ENCODE results near the gene SUSD3. TPM values are rescaled to one million over a fixed set of nuclear protein-coding genes. Genes with fewer than 3 reads are reported as not detected.

Gene SUSD3
- total and polyA plus RNA-seq, 2 donors (not counting 3 experiments of a cell fraction or from before 2014, with no cell fraction given): not detected

GRCh38 chr9:93060746-93061259, 2.3 kb downstream of the SUSD3 start:
- Histone ChIP-seq H3K4me1 (ENCODE audit: control insufficient read depth, extremely low read depth, insufficient read depth, low read length) (no peaks in the 10 kb centered on the region), H3K4me3 (replicated peaks in 1 of 3; ENCODE audit: insufficient read depth in 1 of 3, low read depth in 1 of 3, low read length in 3 of 3) (no peak overlapping the region), H3K4me2 (ENCODE audit: insufficient read depth, low read length) (no peak overlapping the region), H3K36me3 (ENCODE audit: control insufficient read depth in 2 of 2, extremely low read depth in 1 of 2, insufficient read depth in 2 of 2, low read length in 2 of 2) (no peaks in the 10 kb centered on the region), H4K20me1 (replicated peaks; ENCODE audit: control insufficient read depth, extremely low read depth, insufficient read depth, low read length) (no peaks in the 10 kb centered on the region), H3K27ac (ENCODE audit: insufficient read depth, low read depth, low read length) (no peak overlapping the region), H3K79me2 (ENCODE audit: control insufficient read depth, insufficient read depth, low read length) (no peaks in the 10 kb centered on the region), H2AFZ (ENCODE audit: low read depth, low read length) (no peak overlapping the region), H3K27me3 (ENCODE audit: control insufficient read depth in 2 of 2, insufficient read depth in 2 of 2, low read length in 2 of 2) (peaks cover 0 to 2% of the 10 kb centered on the region in 2 experiments), H3K9me1 (replicated peaks; ENCODE audit: control insufficient read depth, extremely low read depth, insufficient read depth, low read length) (no peaks in the 10 kb centered on the region), H3K9ac (replicated peaks; ENCODE audit: extremely low read depth, insufficient read depth, low read length) (no peak overlapping the region), H3K9me3 (replicated peaks; ENCODE audit: control insufficient read depth, insufficient read depth, low read length) (no peaks in the 10 kb centered on the region)
- CTCF ChIA-PET: no interaction called here
- no TSS peak for BruUV-seq (replicated peaks)
- FAIRE-seq: no peak
- no peak for TF ChIP-seq CTCF (IDR thresholded peaks at IDR 0.05; ENCODE audit: extremely low read depth in 1 of 2, insufficient read depth in 1 of 2, low read depth in 1 of 2, low read length in 2 of 2)
- TF ChIP-seq, protein P1, sequence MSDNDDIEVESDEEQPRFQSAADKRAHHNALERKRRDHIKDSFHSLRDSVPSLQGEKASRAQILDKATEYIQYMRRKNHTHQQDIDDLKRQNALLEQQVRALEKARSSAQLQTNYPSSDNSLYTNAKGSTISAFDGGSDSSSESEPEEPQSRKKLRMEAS (IDR thresholded peaks at IDR 0.05; ENCODE audit: insufficient read depth, insufficient read length): no peak
- no peak for TF ChIP-seq POLR2AphosphoS5 (IDR thresholded peaks at IDR 0.05; ENCODE audit: insufficient read depth, low read depth, low read length)
- no peak for TF ChIP-seq JUN (IDR thresholded peaks at IDR 0.05; ENCODE audit: borderline replicate concordance, insufficient read depth, insufficient read length, low read depth)
- dilution Hi-C loops (cut with MboI; ENCODE audit: extremely low pct_ligation_motif_present, low sequenced_read_pairs) (no loop called here), intact Hi-C loops (cut with micrococcal nuclease) (no loop called here)
- no peak for DNase-seq (ENCODE audit: low read depth, low spot score)
- POLR2A ChIA-PET: no interaction called here

DNA sequence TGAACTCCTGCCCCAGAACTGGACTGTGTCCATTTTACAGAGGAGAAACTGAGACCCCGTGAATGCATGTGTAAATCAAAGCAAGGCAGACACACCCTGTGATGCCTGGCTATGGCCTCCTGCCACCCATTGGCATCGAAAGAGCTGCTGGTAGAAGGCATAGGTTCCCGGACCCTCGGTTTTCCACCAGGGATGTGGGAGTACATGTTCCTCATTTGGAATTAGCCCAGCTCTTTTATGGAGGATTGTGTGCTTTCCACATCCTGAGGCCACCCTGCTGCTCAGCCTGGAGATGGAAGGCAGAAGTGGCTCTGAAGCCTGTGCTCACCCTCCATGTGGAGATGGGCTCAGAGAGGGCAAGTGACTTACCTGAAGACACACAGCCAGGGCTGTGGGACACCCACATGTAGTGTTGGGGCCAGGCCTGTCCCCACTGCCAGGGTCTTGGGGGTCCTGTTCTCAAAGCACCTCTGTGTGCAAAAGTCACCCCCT, 2.8 kb downstream of the SUSD3 start:
- no peak for FAIRE-seq
- Histone ChIP-seq H3K9me1 (replicated peaks; ENCODE audit: control insufficient read depth, extremely low read depth, insufficient read depth, low read length) (no peaks in the 10 kb centered on the region), H3K9ac (replicated peaks; ENCODE audit: extremely low read depth, insufficient read depth, low read length) (no peak overlapping the region), H2AFZ (ENCODE audit: low read depth, low read length) (no peak overlapping the region), H3K4me3 (replicated peaks in 1 of 3; ENCODE audit: insufficient read depth in 1 of 3, low read depth in 1 of 3, low read length in 3 of 3) (no peak overlapping the region), H3K27ac (ENCODE audit: insufficient read depth, low read depth, low read length) (no peak overlapping the region), H3K4me1 (ENCODE audit: control insufficient read depth, extremely low read depth, insufficient read depth, low read length) (no peaks in the 10 kb centered on the region), H3K36me3 (ENCODE audit: control insufficient read depth in 2 of 2, extremely low read depth in 1 of 2, insufficient read depth in 2 of 2, low read length in 2 of 2) (no peaks in the 10 kb centered on the region), H4K20me1 (replicated peaks; ENCODE audit: control insufficient read depth, extremely low read depth, insufficient read depth, low read length) (no peaks in the 10 kb centered on the region), H3K27me3 (ENCODE audit: control insufficient read depth in 2 of 2, insufficient read depth in 2 of 2, low read length in 2 of 2) (peaks cover 0 to 2% of the 10 kb centered on the region in 2 experiments), H3K4me2 (ENCODE audit: insufficient read depth, low read length) (no peak overlapping the region), H3K79me2 (ENCODE audit: control insufficient read depth, insufficient read depth, low read length) (no peaks in the 10 kb centered on the region), H3K9me3 (replicated peaks; ENCODE audit: control insufficient read depth, insufficient read depth, low read length) (no peaks in the 10 kb centered on the region)
- no TSS peak for BruUV-seq (replicated peaks)
- intact Hi-C loops (cut with micrococcal nuclease): no loop called here
- TF ChIP-seq EZH2 (IDR thresholded peaks at IDR 0.05; ENCODE audit: borderline replicate concordance, low read depth, low read length, severe bottlenecking) (no peak), POLR2AphosphoS5 (IDR thresholded peaks at IDR 0.05; ENCODE audit: insufficient read depth, low read depth, low read length) (no peak), GATA2 (IDR thresholded peaks at IDR 0.05; ENCODE audit: insufficient read depth, insufficient read length, low read depth, low read length) (no peak), JUN (IDR thresholded peaks at IDR 0.05; ENCODE audit: borderline replicate concordance, insufficient read depth, insufficient read length, low read depth) (no peak), POLR2A (IDR thresholded peaks at IDR 0.05; ENCODE audit: low read depth, low read length) (no peak), CTCF (IDR thresholded peaks at IDR 0.05; ENCODE audit: extremely low read depth in 1 of 2, insufficient read depth in 1 of 2, low read depth in 1 of 2, low read length in 2 of 2) (no peak), MYC (IDR thresholded peaks at IDR 0.05; ENCODE audit: low read depth, low read length) (no peak), FOS (IDR thresholded peaks at IDR 0.05; ENCODE audit: borderline replicate concordance, insufficient read depth, low read length) (no peak)
- TF ChIP-seq, protein P1 (IDR thresholded peaks at IDR 0.05; ENCODE audit: insufficient read depth, insufficient read length): no peak
- no peak for DNase-seq (ENCODE audit: low read depth, low spot score)
- dilution Hi-C loops (cut with MboI; ENCODE audit: extremely low pct_ligation_motif_present, low sequenced_read_pairs): no loop called here
- ChIA-PET POLR2A (no interaction called here), CTCF (no interaction called here)

Data from endothelial cell of umbilical vein (primary cell).